ENCODE measurements around the gene RAB9B. TPM values are rescaled to one million over a fixed set of nuclear protein-coding genes. Genes with fewer than 3 reads are reported as not detected.

Gene RAB9B
- total RNA-seq, 4 donors from 2014 or later: 0.35 to 1.2 (median 1.0) TPM; not detected in 1

DNA sequence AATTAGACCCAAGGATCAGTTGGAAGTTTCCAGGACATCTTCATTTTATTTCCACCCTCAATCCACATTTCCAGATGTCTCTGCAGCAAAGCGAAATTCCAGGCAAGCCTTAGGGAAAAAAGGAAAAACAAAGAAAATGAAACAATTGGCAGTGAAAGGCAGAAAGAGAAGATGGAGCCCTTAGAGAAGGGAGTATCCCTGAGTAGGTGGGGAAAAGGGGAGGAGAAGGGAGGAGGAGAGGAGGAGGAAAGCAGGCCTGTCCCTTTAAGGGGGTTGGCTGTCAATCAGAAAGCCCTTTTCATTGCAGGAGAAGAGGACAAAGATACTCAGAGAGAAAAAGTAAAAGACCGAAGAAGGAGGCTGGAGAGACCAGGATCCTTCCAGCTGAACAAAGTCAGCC is 55.5 kb downstream of the RAB9B start, which contains the start of gene PLP1:
PLP1 (plus strand) TSS at position 295 of the 400 bp plus-strand sequence. CDS start 156 bp downstream, outside the sequence.
- Histone ChIP-seq H3K27me3 (no peaks in the 10 kb centered on the region), H3K4me1 (no peaks in the 10 kb centered on the region), H3K27ac (no peak within 1 kb of the TSS), H3K4me3 (no peak within 1 kb of the TSS), H3K9me3 (no peaks in the 10 kb centered on the region), H3K36me3 (no peaks in the 10 kb centered on the region)
- TF ChIP-seq, protein P1, sequence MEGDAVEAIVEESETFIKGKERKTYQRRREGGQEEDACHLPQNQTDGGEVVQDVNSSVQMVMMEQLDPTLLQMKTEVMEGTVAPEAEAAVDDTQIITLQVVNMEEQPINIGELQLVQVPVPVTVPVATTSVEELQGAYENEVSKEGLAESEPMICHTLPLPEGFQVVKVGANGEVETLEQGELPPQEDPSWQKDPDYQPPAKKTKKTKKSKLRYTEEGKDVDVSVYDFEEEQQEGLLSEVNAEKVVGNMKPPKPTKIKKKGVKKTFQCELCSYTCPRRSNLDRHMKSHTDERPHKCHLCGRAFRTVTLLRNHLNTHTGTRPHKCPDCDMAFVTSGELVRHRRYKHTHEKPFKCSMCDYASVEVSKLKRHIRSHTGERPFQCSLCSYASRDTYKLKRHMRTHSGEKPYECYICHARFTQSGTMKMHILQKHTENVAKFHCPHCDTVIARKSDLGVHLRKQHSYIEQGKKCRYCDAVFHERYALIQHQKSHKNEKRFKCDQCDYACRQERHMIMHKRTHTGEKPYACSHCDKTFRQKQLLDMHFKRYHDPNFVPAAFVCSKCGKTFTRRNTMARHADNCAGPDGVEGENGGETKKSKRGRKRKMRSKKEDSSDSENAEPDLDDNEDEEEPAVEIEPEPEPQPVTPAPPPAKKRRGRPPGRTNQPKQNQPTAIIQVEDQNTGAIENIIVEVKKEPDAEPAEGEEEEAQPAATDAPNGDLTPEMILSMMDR (IDR thresholded peaks at IDR 0.05): no peak
- no peak for TF ChIP-seq POLR2A (IDR thresholded peaks at IDR 0.05)
- DNase-seq: no peak

DNA sequence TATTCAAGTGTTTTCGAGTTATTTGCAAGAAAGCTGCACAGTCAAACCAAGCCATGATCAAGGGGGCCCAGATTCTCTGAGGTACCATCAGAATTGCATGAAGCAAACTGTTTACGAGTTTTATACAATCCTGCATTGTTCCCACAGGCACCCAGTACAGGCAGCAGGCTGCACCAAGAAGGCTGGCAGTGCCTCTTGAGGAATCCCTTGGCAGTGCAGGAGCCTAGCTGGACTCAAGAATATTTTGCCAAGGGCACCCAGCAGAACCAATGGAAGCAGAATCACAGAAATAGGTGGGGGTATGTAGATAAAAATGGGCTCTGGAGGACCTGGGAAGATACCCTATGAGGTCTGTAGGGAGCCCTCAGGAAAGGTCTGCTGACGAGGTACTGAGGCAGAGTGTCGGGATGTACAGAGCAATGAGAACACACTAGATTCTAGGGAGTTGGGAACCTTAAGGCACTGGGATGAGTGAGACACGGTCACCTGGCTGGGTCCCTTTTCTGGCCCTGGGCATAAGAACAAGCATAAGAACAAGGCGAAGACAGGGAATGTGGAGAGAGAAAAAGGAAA is 57.9 kb downstream of the RAB9B start:
- Histone ChIP-seq H3K27me3 (no peaks in the 10 kb centered on the region), H3K36me3 (no peaks in the 10 kb centered on the region), H3K9me3 (no peaks in the 10 kb centered on the region), H3K27ac (no peak overlapping the region), H3K4me1 (no peaks in the 10 kb centered on the region), H3K4me3 (no peak overlapping the region)
- peak in 1 of 3 donors; percentile 52 for DNase-seq
- TF ChIP-seq, protein P1 (IDR thresholded peaks at IDR 0.05): peak in 3 of 6 experiments; percentile 54 to 62 (median 55)
- no peak for TF ChIP-seq POLR2A (IDR thresholded peaks at IDR 0.05)

DNA sequence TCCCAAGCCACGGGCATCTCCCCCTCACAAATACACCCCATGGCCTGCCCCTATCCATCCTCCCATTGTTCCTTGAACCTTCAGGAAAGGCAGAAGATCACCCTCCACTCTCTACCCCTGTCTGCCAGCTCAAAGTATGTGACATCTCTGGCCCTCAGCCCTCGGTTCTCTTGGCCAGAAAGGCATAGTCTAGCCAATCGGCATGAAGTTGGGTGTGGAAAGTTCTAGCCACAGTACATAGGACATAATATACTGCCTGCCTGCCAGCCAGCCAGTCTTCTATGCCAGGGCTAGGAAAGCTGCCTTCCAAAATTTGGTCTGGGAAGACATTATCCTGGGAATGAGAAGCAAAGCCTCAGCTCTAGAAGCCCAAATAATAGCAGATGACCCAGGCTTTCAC is 58.6 kb downstream of the RAB9B start:
- TF ChIP-seq, protein P1 (IDR thresholded peaks at IDR 0.05): no peak
- no peak for TF ChIP-seq POLR2A (IDR thresholded peaks at IDR 0.05)
- Histone ChIP-seq H3K9me3 (no peaks in the 10 kb centered on the region), H3K27me3 (no peaks in the 10 kb centered on the region), H3K27ac (no peak overlapping the region), H3K4me3 (no peak overlapping the region), H3K4me1 (no peaks in the 10 kb centered on the region), H3K36me3 (no peaks in the 10 kb centered on the region)
- no peak for DNase-seq

Small RNAs within 50 kb of the gene (small RNA-seq; reads per million reads assigned to genes)
- 0 to 0.06 reads per million in 2 donors for gene RNA5SP511

Other genes starting within 250 kb of the RAB9B start
- gene TCEAL4, start 246.7 kb downstream of the RAB9B start, total RNA-seq: 10 to 100 TPM; 11.5 to 94.9 (median 18.8) TPM
- 1 to 10 TPM; 3.2 to 9.9 (median 4.8) TPM for gene TCEAL3, start 224.3 kb downstream of the RAB9B start, total RNA-seq
- gene TCEAL1, start 203.3 kb downstream of the RAB9B start, total RNA-seq: 10 to 100 TPM; 21.2 to 38.8 (median 31.4) TPM
- gene MORF4L2, start 145.6 kb downstream of the RAB9B start, total RNA-seq: 100 to 1,000 TPM; 113 to 280 (median 168) TPM
- gene TMEM31, start 121.3 kb downstream of the RAB9B start, total RNA-seq: not detected
- gene PLP1, start 55.4 kb downstream of the RAB9B start, total RNA-seq: 10 to 100 TPM in 1 of 4 donors, 1 to 10 TPM in 3; 1.6 to 12.4 (median 3.1) TPM
- gene TMSB15B, start 130.4 kb upstream of the RAB9B start, total RNA-seq: 1 to 10 TPM in 2 of 4 donors, under 1 TPM in 1, not detected in 1; 0.54 to 9.1 (median 1.0) TPM
- not detected for gene H2BW1, start 181.5 kb upstream of the RAB9B start, total RNA-seq
- not detected for gene H2BW2, start 207.7 kb upstream of the RAB9B start, total RNA-seq
- gene TMSB15C, start 244.0 kb upstream of the RAB9B start, total RNA-seq: 1 to 10 TPM in 3 of 4 donors, under 1 TPM in 1; 0.67 to 3.2 (median 1.6) TPM

Measured in Peyer's patch (tissue), 4 donors.